Prostate gland (tissue), 2 donors: ENCODE results near the gene SERTAD1. TPM values are rescaled to one million over a fixed set of nuclear protein-coding genes. Genes with fewer than 3 reads are reported as not detected.
A peak's percentile ranks its signal among the peaks of the same experiment; 100 is the strongest.

Experiments
- DNase-seq: peaks from one replicate; pipeline ENCODE4 v3.0.0-alpha.2; 2019; ENCODE audit warnings: low spot score
- H3K27ac ChIP-seq, 2 donors: fragments of 200-600 bp; sonication (generic); 2 replicates each; pipeline ENCODE4 v1.5.1; 2017 to 2019
- H3K27me3 ChIP-seq: fragments of 200-600 bp; sonication (generic); replicated peaks from 2 replicates; pipeline ENCODE4 v1.5.1; 2019; ENCODE audit not compliant: insufficient read depth
- H3K36me3 ChIP-seq, 2 donors: fragments of 200-600 bp; sonication (generic); 1 replicate in 1 of 2; 2 replicates in 1 of 2; pipeline versions ENCODE4 v1.5.1 to v1.8.1; 2017 to 2019
- H3K4me1 ChIP-seq: fragments of 200-600 bp; sonication (generic); replicated peaks from 2 replicates; pipeline ENCODE4 v1.5.1; 2019
- H3K4me3 ChIP-seq, 2 donors: fragments of 200-600 bp; sonication (generic); 2 replicates each; pipeline ENCODE4 v1.5.1; 2017 to 2019
- H3K9me3 ChIP-seq: fragments of 200-600 bp; sonication (generic); 2 replicates; pipeline ENCODE4 v1.5.1; 2017
- CTCF ChIP-seq, 4 experiments: fragments of 200-600 bp in 2 of 4; fragments of 450-650 bp in 2 of 4; sonication (generic) in 2 of 4; IDR thresholded peaks; 1 replicate in 3 of 4; 2 replicates in 1 of 4; pipeline ENCODE4 v1.5.1; 2016 to 2019; ENCODE audit warnings: antibody characterized with exemption in 4 of 4, mild to moderate bottlenecking in 2 of 4, moderate library complexity in 2 of 4
- POLR2A ChIP-seq: fragments of 450-650 bp; IDR thresholded peaks from one replicate; pipeline ENCODE4 v1.6.1; 2016; ENCODE audit warnings: antibody characterized with exemption, mild to moderate bottlenecking
- POLR2AphosphoS5 ChIP-seq: sonication (generic); formaldehyde crosslinking; IDR thresholded peaks from one replicate; pipeline ENCODE4 v1.6.1; 2017; ENCODE audit warnings: antibody characterized with exemption
- WGBS: methylation state at CpG from one replicate; pipeline ENCODE4 v1.1.5; 2018; 5-methylcytosine and 5-hydroxymethylcytosine counted together
- intact Hi-C: fragments of 100-400 bp; cut with DNase I; formaldehyde crosslinking; loops from one replicate; pipeline ENCODE4 v1.14.2; 2022
- total RNA-seq, 2 donors: library from RNA; depleted of rRNA; stranded (reverse); fragments of >200 nt; gene quantifications; one replicate each; pipeline ENCODE4 v1.1.0, GENCODE V29; 2016

SERTAD1 gene
- total RNA-seq, 2 donors from 2014 or later: 15.9 to 19.5 TPM

- no peak overlapping the region for H3K4me3 ChIP-seq
- H3K4me1 ChIP-seq: no peaks in the 10 kb centered on the region
- no peak for DNase-seq
- no peaks in the 10 kb centered on the region for H3K27me3 ChIP-seq
- TF ChIP-seq POLR2AphosphoS5: no peak
- TF ChIP-seq CTCF (IDR thresholded peaks at IDR 0.05): no peak
- no peak for TF ChIP-seq POLR2A
- intact Hi-C loops: no loop called here
- no peaks in the 10 kb centered on the region for H3K9me3 ChIP-seq
- WGBS: 76% methylated on average over 21 of the region's 21 CpGs
- no peaks in the 10 kb centered on the region for H3K36me3 ChIP-seq
- H3K27ac ChIP-seq: no peak overlapping the region
Measured at GRCh38 chr19:40414542-40415535, 11.0 kb downstream of the SERTAD1 start.

- Histone ChIP-seq H3K9me3 (no peaks in the 10 kb centered on the region), H3K4me1 (no peaks in the 10 kb centered on the region), H3K4me3 (no peak within 1 kb of the TSS), H3K36me3 (no peaks in the 10 kb centered on the region), H3K27ac (peak within 1 kb of the TSS in 1 of 2 donors; percentile 45), H3K27me3 (no peaks in the 10 kb centered on the region)
- DNase-seq: no peak
- TF ChIP-seq POLR2AphosphoS5 (no peak), CTCF (IDR thresholded peaks at IDR 0.05) (no peak), POLR2A (no peak)
- 36% methylated on average over 18 of the region's 18 CpGs for WGBS
- intact Hi-C loops: no loop called here
Measured at GRCh38 chr19:40413291-40413845, 12.4 kb downstream of the SERTAD1 start, which contains the start of gene PRX. PRX (minus strand) TSS chr19:40413378; CDS start chr19:40407932, 5,446 bp downstream.

- no peak for DNase-seq
- 71% methylated on average over 4 of the region's 4 CpGs for WGBS
- Histone ChIP-seq H3K27me3 (no peaks in the 10 kb centered on the region), H3K36me3 (no peaks in the 10 kb centered on the region), H3K9me3 (no peaks in the 10 kb centered on the region), H3K27ac (no peak overlapping the region), H3K4me1 (no peaks in the 10 kb centered on the region), H3K4me3 (no peak overlapping the region)
- TF ChIP-seq CTCF (IDR thresholded peaks at IDR 0.05) (no peak), POLR2A (no peak), POLR2AphosphoS5 (no peak)
- intact Hi-C loops: no loop called here
Measured at GRCh38 chr19:40412866-40413265, 12.9 kb downstream of the SERTAD1 start.

- no peaks in the 10 kb centered on the region for H3K36me3 ChIP-seq
- no peaks in the 10 kb centered on the region for H3K27me3 ChIP-seq
- 80% methylated on average over 8 of the region's 8 CpGs for WGBS
- no peak overlapping the region for H3K4me3 ChIP-seq
- no peaks in the 10 kb centered on the region for H3K4me1 ChIP-seq
- DNase-seq: no peak
- peak overlapping the region; percentile 7 to 45 for H3K27ac ChIP-seq
- H3K9me3 ChIP-seq: no peaks in the 10 kb centered on the region
- TF ChIP-seq POLR2A (no peak), CTCF (IDR thresholded peaks at IDR 0.05) (no peak), POLR2AphosphoS5 (no peak)
- intact Hi-C loops: no loop called here
Measured at GRCh38 chr19:40411958-40412499, 13.8 kb downstream of the SERTAD1 start.
